ENCODE data around the gene TCF12.

DNA sequence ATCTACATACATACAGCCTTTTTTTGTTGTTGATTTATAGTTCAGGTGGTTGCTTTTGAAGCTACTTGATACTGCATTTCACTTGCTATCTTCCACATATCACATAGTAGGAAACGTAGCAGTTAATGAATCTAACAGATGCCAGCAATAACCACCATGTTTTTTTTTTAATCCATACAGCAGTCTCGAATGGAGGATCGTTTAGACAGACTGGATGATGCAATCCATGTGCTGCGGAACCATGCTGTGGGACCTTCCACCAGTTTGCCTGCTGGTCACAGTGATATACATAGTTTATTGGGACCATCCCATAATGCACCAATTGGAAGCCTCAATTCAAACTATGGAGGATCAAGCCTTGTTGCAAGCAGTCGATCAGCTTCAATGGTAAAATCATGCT lies 334.6 kb downstream of the TCF12 start:
- TF ChIP-seq, protein P1, sequence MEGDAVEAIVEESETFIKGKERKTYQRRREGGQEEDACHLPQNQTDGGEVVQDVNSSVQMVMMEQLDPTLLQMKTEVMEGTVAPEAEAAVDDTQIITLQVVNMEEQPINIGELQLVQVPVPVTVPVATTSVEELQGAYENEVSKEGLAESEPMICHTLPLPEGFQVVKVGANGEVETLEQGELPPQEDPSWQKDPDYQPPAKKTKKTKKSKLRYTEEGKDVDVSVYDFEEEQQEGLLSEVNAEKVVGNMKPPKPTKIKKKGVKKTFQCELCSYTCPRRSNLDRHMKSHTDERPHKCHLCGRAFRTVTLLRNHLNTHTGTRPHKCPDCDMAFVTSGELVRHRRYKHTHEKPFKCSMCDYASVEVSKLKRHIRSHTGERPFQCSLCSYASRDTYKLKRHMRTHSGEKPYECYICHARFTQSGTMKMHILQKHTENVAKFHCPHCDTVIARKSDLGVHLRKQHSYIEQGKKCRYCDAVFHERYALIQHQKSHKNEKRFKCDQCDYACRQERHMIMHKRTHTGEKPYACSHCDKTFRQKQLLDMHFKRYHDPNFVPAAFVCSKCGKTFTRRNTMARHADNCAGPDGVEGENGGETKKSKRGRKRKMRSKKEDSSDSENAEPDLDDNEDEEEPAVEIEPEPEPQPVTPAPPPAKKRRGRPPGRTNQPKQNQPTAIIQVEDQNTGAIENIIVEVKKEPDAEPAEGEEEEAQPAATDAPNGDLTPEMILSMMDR (IDR thresholded peaks at IDR 0.05) = no peak
- TF ChIP-seq POLR2A (IDR thresholded peaks at IDR 0.05) = no peak
